PC-9 (cell line): Measurements from ENCODE around the gene CNKSR3.

ENCODE experiments used
- EZH2 ChIP-seq: fragments of 200-600 bp; sonication (generic); IDR thresholded peaks from 2 replicates; pipeline ENCODE4 v1.8.0; 2017; ENCODE audit warnings: antibody characterized with exemption, low read depth
- TF ChIP-seq, protein P1 (sequence below): fragments of 200-600 bp; sonication (generic); conservative IDR thresholded peaks from 2 replicates; pipeline ENCODE4 v1.6.1; 2017; ENCODE audit warnings: mixed run types, antibody characterized with exemption, mild to moderate bottlenecking, moderate library complexity

DNA sequence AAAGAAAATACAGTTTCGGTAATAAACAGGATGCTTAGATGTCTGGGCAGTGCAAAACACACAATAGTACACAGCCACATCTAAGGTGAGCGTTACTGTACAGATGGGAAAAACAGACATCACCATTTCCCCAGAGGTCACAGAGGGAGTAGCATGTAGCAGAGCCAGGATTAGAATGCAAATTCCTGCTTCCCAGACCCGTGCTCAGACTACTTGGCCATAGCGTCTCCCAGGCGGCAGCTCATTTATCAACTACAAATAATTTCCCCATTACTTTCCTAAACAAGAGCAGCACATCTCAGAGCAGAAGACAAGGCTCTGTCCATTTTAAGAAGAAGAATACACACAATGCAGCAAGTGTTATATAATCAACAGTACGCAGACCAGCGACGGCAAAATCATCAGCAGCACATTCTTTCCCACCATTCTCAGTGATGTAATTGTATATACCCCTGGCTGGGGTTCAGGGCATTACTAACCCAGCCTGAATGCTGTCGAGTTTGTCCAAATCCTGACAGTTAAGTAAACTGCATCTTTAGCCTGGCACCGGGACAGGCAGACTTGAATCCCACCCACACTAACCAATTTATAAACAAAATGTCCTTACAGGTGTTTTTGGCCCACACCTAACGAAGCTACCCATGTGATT is 61.9 kb downstream of the CNKSR3 start:
- TF ChIP-seq, protein P1, sequence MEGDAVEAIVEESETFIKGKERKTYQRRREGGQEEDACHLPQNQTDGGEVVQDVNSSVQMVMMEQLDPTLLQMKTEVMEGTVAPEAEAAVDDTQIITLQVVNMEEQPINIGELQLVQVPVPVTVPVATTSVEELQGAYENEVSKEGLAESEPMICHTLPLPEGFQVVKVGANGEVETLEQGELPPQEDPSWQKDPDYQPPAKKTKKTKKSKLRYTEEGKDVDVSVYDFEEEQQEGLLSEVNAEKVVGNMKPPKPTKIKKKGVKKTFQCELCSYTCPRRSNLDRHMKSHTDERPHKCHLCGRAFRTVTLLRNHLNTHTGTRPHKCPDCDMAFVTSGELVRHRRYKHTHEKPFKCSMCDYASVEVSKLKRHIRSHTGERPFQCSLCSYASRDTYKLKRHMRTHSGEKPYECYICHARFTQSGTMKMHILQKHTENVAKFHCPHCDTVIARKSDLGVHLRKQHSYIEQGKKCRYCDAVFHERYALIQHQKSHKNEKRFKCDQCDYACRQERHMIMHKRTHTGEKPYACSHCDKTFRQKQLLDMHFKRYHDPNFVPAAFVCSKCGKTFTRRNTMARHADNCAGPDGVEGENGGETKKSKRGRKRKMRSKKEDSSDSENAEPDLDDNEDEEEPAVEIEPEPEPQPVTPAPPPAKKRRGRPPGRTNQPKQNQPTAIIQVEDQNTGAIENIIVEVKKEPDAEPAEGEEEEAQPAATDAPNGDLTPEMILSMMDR: no peak
- no peak for TF ChIP-seq EZH2
